AG09309 (cell line): ENCODE data around the gene EPHA6.

ENCODE experiments used
- DNase-seq: peaks from one replicate; pipeline ENCODE4 v3.0.0-alpha.2; 2010; ENCODE audit warnings: low read depth
- H3K4me3 ChIP-seq: 2 replicates; pipeline ENCODE4 v1.5.1; 2011; ENCODE audit warnings: mild to moderate bottlenecking, low read depth, low read length, moderate library complexity; ENCODE audit not compliant: control insufficient read depth
- CTCF ChIP-seq: IDR thresholded peaks from 2 replicates; pipeline ENCODE4 v1.5.1; 2011; ENCODE audit warnings: mild to moderate bottlenecking, low read depth, low read length, inconsistent platforms; ENCODE audit not compliant: insufficient read depth, control insufficient read depth; ENCODE audit errors: missing control alignments

EPHA6 gene

GRCh38 chr3:97778152-97778551, 963.8 kb downstream of the EPHA6 start:
- no peak for DNase-seq
- no peak overlapping the region for H3K4me3 ChIP-seq
- no peak for TF ChIP-seq CTCF

GRCh38 chr3:97793420-97794019, 979.1 kb downstream of the EPHA6 start:
- H3K4me3 ChIP-seq = no peak overlapping the region
- peak; percentile 66 for TF ChIP-seq CTCF
- DNase-seq = peak; percentile 25

- no peak for TF ChIP-seq CTCF
- H3K4me3 ChIP-seq = no peak overlapping the region
- no peak for DNase-seq
These were observed 981.6 kb downstream of the EPHA6 start for GRCh38 chr3:97795951-97796350.
